Body of pancreas (tissue), 4 donors: ENCODE measurements around the gene SLX4IP. TPM values are rescaled to one million over a fixed set of nuclear protein-coding genes. Genes with fewer than 3 reads are reported as not detected.

Experiments used
- ATAC-seq: fragments of 150-250 bp; one replicate; pipeline ENCODE4 v1.9.1; 2016
- DNase-seq, 4 donors: peaks; one replicate each; pipeline ENCODE4 v3.0.0-alpha.2; 2019
- H3K27ac ChIP-seq, 4 donors: fragments of 200-600 bp; sonication (generic); 1 replicate in 3 of 4; 2 replicates in 1 of 4; pipeline versions ENCODE4 v1.5.1 to v1.6.1; 2016 to 2019; ENCODE audit warnings: mild to moderate bottlenecking in 1 of 4, mixed read lengths in 1 of 4, moderate library complexity in 1 of 4
- H3K27me3 ChIP-seq, 2 donors: fragments of 200-600 bp; sonication (generic); one replicate each; pipeline ENCODE4 v1.6.0; 2016; ENCODE audit warnings: mild to moderate bottlenecking in 1 of 2
- H3K36me3 ChIP-seq, 2 donors: fragments of 200-600 bp; sonication (generic); replicated peaks in 1 of 2; 2 replicates each; pipeline ENCODE4 v1.5.1; 2016; ENCODE audit warnings: low read depth in 2 of 2; ENCODE audit not compliant: insufficient read depth in 1 of 2
- H3K4me1 ChIP-seq: fragments of 200-600 bp; sonication (generic); one replicate; pipeline ENCODE4 v1.6.0; 2016
- H3K4me3 ChIP-seq, 2 donors: fragments of 200-600 bp; sonication (generic); 1 replicate in 1 of 2; 2 replicates in 1 of 2; pipeline ENCODE4 v1.5.1; 2016 to 2019
- H3K9me3 ChIP-seq, 3 donors: fragments of 200-600 bp; sonication (generic); 1 replicate in 2 of 3; 2 replicates in 1 of 3; pipeline ENCODE4 v1.5.1; 2016
- CTCF ChIP-seq, 7 experiments: fragments of 450-650 bp in 4 of 7; fragments of 200-600 bp in 3 of 7; sonication (generic) in 3 of 7; IDR thresholded peaks; one replicate each; pipeline ENCODE4 v1.5.1; 2016 to 2019; ENCODE audit warnings: antibody characterized with exemption in 7 of 7
- POLR2A ChIP-seq, 3 donors: fragments of 450-650 bp; IDR thresholded peaks; one replicate each; pipeline ENCODE4 v1.6.1; 2016; ENCODE audit warnings: antibody characterized with exemption in 3 of 3, mild to moderate bottlenecking in 2 of 3
- WGBS, 2 donors: methylation state at CpG; one replicate each; pipeline ENCODE4 v1.1.5; 2017; 5-methylcytosine and 5-hydroxymethylcytosine counted together
- intact Hi-C: fragments of 100-400 bp; cut with DNase I; formaldehyde crosslinking; loops from one replicate; pipeline ENCODE4 v1.15.1; 2023
- total RNA-seq, 2 donors: library from RNA; depleted of rRNA; stranded (reverse); fragments of >200 nt; gene quantifications; one replicate each; pipeline ENCODE4 v1.1.0, GENCODE V29; 2016

The SLX4IP gene
- total RNA-seq, 2 donors from 2014 or later, result 4.3 to 4.7 TPM

GRCh38 chr20:10516529-10516928 lies 81.4 kb downstream of the SLX4IP start:
- 46 to 47% methylated on average over 2 of the region's 2 CpGs for WGBS, 2 donors
- intact Hi-C loops, result no loop called here
- Histone ChIP-seq H3K9me3 (no peaks in the 10 kb centered on the region), H3K4me1 (peaks cover 5% of the 10 kb centered on the region), H3K36me3 (no peaks in the 10 kb centered on the region), H3K4me3 (no peak overlapping the region), H3K27me3 (no peaks in the 10 kb centered on the region), H3K27ac (no peak overlapping the region)
- TF ChIP-seq POLR2A (IDR thresholded peaks at IDR 0.05) (no peak), CTCF (IDR thresholded peaks at IDR 0.05) (no peak)
- ATAC-seq (no peak), DNase-seq (no peak)

- DNase-seq, result no peak
- 75 to 83% methylated on average over 4 of the region's 4 CpGs for WGBS, 2 donors
- Histone ChIP-seq H3K4me3 (no peak overlapping the region), H3K9me3 (no peaks in the 10 kb centered on the region), H3K27me3 (no peaks in the 10 kb centered on the region), H3K27ac (no peak overlapping the region), H3K4me1 (peaks cover 7% of the 10 kb centered on the region), H3K36me3 (no peaks in the 10 kb centered on the region)
- ATAC-seq, result no peak
- TF ChIP-seq CTCF (IDR thresholded peaks at IDR 0.05), result no peak
- intact Hi-C loops, result no loop called here
Measured at GRCh38 chr20:10519361-10520046, 84.4 kb downstream of the SLX4IP start.

- ATAC-seq (no peak), DNase-seq (no peak)
- TF ChIP-seq POLR2A (IDR thresholded peaks at IDR 0.05) (no peak), CTCF (IDR thresholded peaks at IDR 0.05) (no peak)
- Histone ChIP-seq H3K27ac (no peak overlapping the region), H3K36me3 (no peaks in the 10 kb centered on the region), H3K27me3 (no peaks in the 10 kb centered on the region), H3K4me1 (peaks cover 11% of the 10 kb centered on the region), H3K4me3 (no peak overlapping the region), H3K9me3 (no peaks in the 10 kb centered on the region)
- intact Hi-C loops, result no loop called here
Measured at GRCh38 chr20:10520528-10520927, 85.4 kb downstream of the SLX4IP start.

GRCh38 chr20:10521068-10521831 lies 86.1 kb downstream of the SLX4IP start:
- WGBS, 2 donors, result 81 to 86% methylated on average over 5 of the region's 5 CpGs
- Histone ChIP-seq H3K4me1 (peaks cover 11% of the 10 kb centered on the region), H3K4me3 (no peak overlapping the region), H3K9me3 (no peaks in the 10 kb centered on the region), H3K27ac (no peak overlapping the region), H3K36me3 (no peaks in the 10 kb centered on the region), H3K27me3 (no peaks in the 10 kb centered on the region)
- intact Hi-C loops, result no loop called here
- TF ChIP-seq POLR2A (IDR thresholded peaks at IDR 0.05), result no peak
- TF ChIP-seq CTCF (IDR thresholded peaks at IDR 0.05), result no peak
- ATAC-seq (no peak), DNase-seq (no peak)
